ENCODE data around the gene CLDND1. TPM values are rescaled to one million over a fixed set of nuclear protein-coding genes. Genes with fewer than 3 reads are reported as not detected.

The CLDND1 gene
- total RNA-seq, 1 experiment from 2014 or later = 472 TPM

- TF ChIP-seq ZBTB33 (IDR thresholded peaks at IDR 0.05; ENCODE audit: extremely low read depth, insufficient replicate concordance, low read length) = no peak
- TF ChIP-seq POLR2AphosphoS5 (IDR thresholded peaks at IDR 0.05; ENCODE audit: low read depth, low read length) = no peak
- peak; percentile 53; the same call in 1 of the 2 replicates for TF ChIP-seq JUND (IDR thresholded peaks at IDR 0.05)
Observed at GRCh38 chr3:98563661-98564281, 41.1 kb upstream of the CLDND1 start (continued).

GRCh38 chr3:98561727-98562521 lies 39.2 kb upstream of the CLDND1 start:
- RAD21 ChIA-PET (ENCODE audit: low non-redundant PET in 1 of 2, low total read pairs in 2 of 2, uncharacterized antibody in 2 of 2, unreplicated experiment in 2 of 2) = interaction anchor here in 1 of 2 experiments (0.7 kb wide), 1 partner anchor 36 kb away, joined by 3 read pairs; no protein-coding TSS in a partner anchor
- Histone ChIP-seq H3K9me2 (ENCODE audit: insufficient read depth) (no peaks in the 10 kb centered on the region), H2AFZ (ENCODE audit: low read depth, low read length, poor library complexity, severe bottlenecking) (no peak overlapping the region), H3K4me2 (ENCODE audit: low read length) (peak overlapping the region; percentile 53), H3K27me3 (ENCODE audit: insufficient read depth, low read length) (no peaks in the 10 kb centered on the region), H3K4me3 (replicated peaks in 1 of 2; ENCODE audit: low read depth in 1 of 2, low read length in 2 of 2) (peak overlapping the region in 1 of 2 experiments; percentile 7; a peak in 1 of 4 replicates), H3K9ac (ENCODE audit: low read length) (peak overlapping the region; percentile 59), H3K79me2 (ENCODE audit: insufficient read depth, low read length) (no peaks in the 10 kb centered on the region; the same call in none of the 2 replicates), H3K36me3 (ENCODE audit: control insufficient read depth in 1 of 2, insufficient read depth in 2 of 2, low read length in 2 of 2) (no peaks in the 10 kb centered on the region), H3K27ac (ENCODE audit: low read depth, low read length) (peak overlapping the region; percentile 83), H4K20me1 (ENCODE audit: insufficient read depth) (no peaks in the 10 kb centered on the region), H3K9me3 (ENCODE audit: control insufficient read depth in 1 of 2, insufficient read depth in 1 of 2, low read depth in 1 of 2, low read length in 2 of 2) (no peaks in the 10 kb centered on the region), H3K4me1 (ENCODE audit: control insufficient read depth in 1 of 2, insufficient read depth in 2 of 2, low read length in 2 of 2) (peaks cover 78 to 86% of the 10 kb centered on the region in 2 experiments)
- intact Hi-C loops (cut with micrococcal nuclease) = no loop called here
- DNase-seq (ENCODE audit: low read depth, low spot score) = no peak
- CTCF ChIA-PET = interaction anchor here (0.6 to 2.0 kb wide), 3 partner anchors 10 to 12 kb away, joined by 3 to 4 read pairs (median 4); no protein-coding TSS in a partner anchor
- BruUV-seq (replicated peaks) = TSS peak; percentile 12
- POLR2A ChIA-PET = interaction anchor here (1.1 to 2.4 kb wide), 5 partner anchors 10 to 39 kb away, joined by 3 to 11 read pairs (median 4); partner anchors contain the start of gene CLDND1
- no peak for TF ChIP-seq CEBPB (IDR thresholded peaks at IDR 0.05; ENCODE audit: low read depth)
- no peak for TF ChIP-seq POLR2AphosphoS5 (IDR thresholded peaks at IDR 0.05; ENCODE audit: low read depth, low read length)
- TF ChIP-seq FOSL1 (IDR thresholded peaks at IDR 0.05; ENCODE audit: low read depth) = peak; percentile 32; the same call in 1 of the 2 replicates
- peak; percentile 35 for TF ChIP-seq JUND (IDR thresholded peaks at IDR 0.05)
- peak; percentile 37; the same call in 1 of the 2 replicates for TF ChIP-seq SP1 (IDR thresholded peaks at IDR 0.05; ENCODE audit: low read depth)
- no peak for TF ChIP-seq SRF (IDR thresholded peaks at IDR 0.05; ENCODE audit: low read depth)
- no peak for TF ChIP-seq MAX (IDR thresholded peaks at IDR 0.05)
- peak; percentile 41 for ATAC-seq
